Suprapubic skin (tissue), 4 donors: Measurements from ENCODE around the gene NFIB.

Experiments
- POLR2A ChIP-seq, 2 donors: fragments of 450-650 bp; IDR thresholded peaks; one replicate each; pipeline ENCODE4 v1.6.1; 2017; ENCODE audit warnings: antibody characterized with exemption in 2 of 2, mild to moderate bottlenecking in 2 of 2, moderate library complexity in 2 of 2
- POLR2AphosphoS5 ChIP-seq, 3 donors: sonication (generic); formaldehyde crosslinking; IDR thresholded peaks; one replicate each; pipeline ENCODE4 v1.6.1; 2017; ENCODE audit warnings: antibody characterized with exemption in 3 of 3

DNA sequence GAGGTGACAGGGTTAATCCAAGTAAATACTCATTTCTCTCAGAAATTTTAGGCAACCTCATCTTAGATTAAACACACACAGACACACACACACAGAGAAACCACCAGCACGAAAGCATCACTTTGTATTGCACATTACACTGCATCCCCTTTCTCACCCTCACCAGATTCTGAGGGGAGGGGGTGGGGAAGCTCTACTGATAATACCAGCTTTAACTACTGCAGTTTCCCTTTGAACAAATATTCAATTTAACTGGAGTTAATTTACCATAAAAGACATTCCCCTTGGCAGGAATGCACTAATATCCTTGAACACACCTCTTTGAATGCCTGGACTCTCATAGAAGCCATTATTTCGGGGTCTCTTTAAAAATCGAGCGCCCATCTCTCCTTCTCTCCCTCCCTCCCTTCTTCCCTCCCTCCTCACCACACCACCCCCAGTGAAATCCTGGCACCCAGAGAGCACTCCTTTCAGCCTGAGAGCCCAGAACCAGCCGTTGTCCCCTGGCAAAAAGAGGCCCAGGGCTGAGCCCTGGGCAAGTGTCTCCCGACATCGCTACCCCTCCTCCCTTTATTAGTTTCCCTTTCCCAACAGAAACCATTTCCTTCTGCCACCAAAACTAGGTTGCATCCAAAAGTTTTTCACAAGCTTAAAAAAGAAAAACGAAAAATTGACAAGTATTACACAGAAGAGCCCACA is 2.8 kb upstream of the NFIB start:
- no peak for TF ChIP-seq POLR2AphosphoS5 (IDR thresholded peaks at IDR 0.05)
- no peak for TF ChIP-seq POLR2A (IDR thresholded peaks at IDR 0.05)
